Activated CD4-positive, alpha-beta T cell treated with anti-CD3 and anti-CD28 coated beads, Interleukin-2, amount 50 U/mL, for 24 hours (primary cell): ENCODE data around the gene KLHDC1.
"Not testable (repeated sequence)": the region's sequence is repeated elsewhere in the genome, so short reads cannot be mapped to it uniquely, and the experiment has no call there.

Experiments
- DNase-seq, 2 donors: peaks; one replicate each; pipeline ENCODE4 v3.0.0-alpha.2; 2020; ENCODE audit warnings: low read depth in 1 of 2, low spot score in 1 of 2

Gene KLHDC1, protein sequence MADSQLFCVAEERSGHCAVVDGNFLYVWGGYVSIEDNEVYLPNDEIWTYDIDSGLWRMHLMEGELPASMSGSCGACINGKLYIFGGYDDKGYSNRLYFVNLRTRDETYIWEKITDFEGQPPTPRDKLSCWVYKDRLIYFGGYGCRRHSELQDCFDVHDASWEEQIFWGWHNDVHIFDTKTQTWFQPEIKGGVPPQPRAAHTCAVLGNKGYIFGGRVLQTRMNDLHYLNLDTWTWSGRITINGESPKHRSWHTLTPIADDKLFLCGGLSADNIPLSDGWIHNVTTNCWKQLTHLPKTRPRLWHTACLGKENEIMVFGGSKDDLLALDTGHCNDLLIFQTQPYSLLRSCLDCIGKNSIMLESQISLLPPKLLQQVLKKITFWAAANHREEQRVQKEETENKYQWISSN

GRCh38 chr14:49692811-49693734 lies at the start of gene KLHDC1:
KLHDC1 (plus strand) TSS chr14:49693120; CDS start chr14:49693195, 75 bp downstream.
- peak; percentile 54 to 56 for DNase-seq

GRCh38 chr14:49653508-49653907 lies 39.4 kb upstream of the KLHDC1 start:
- DNase-seq = no peak

DNA sequence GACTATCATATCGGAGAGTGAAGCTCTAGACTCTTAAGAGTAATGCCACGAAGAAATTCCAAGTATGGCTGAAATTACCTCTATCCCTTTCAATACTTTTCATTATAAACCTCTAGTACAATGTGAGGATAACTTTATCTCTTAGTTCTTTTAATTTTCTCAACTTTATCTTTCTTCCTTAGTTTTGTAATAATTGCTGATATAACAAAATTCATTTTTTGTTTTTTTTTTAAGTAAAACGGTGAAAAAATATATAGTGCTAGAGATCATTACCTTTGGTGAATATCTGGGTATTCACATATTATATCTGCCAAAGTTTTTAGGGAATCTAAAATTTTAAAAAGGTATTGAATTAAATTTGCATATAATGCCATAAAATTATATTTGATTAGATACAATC lies 38.4 kb upstream of the KLHDC1 start:
- DNase-seq = no peak

GRCh38 chr14:49657500-49657899 lies 35.4 kb upstream of the KLHDC1 start:
- not testable (repeated sequence) for DNase-seq

- no peak for DNase-seq
Observed at GRCh38 chr14:49659526-49660455, 33.1 kb upstream of the KLHDC1 start.

DNA sequence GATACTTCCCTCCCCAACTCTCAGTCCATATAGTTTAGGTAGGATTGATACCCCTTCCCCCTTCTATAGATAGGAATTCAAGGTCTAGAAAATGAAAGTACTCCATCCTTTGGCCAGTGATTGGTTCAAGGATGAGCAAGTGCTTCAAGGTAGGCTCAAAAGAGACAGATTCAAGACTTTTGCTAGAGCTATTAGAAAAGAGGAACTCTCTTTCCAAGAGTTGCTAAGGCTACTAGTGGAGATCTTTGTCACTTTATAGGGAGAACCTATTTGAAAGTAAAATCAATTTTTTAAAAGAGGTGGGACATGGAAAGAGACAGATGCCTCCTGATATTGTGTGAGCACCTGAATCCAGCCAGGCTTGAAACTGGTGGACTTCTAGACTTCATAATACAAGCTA lies 22.4 kb upstream of the KLHDC1 start:
- no peak for DNase-seq

GRCh38 chr14:49673586-49673985 lies 19.3 kb upstream of the KLHDC1 start:
- no peak for DNase-seq

GRCh38 chr14:49677643-49678042 lies 15.3 kb upstream of the KLHDC1 start:
- no peak for DNase-seq

- no peak for DNase-seq
Observed at GRCh38 chr14:49679271-49679670, 13.6 kb upstream of the KLHDC1 start.

- DNase-seq = no peak
Observed at GRCh38 chr14:49686425-49686824, 6.5 kb upstream of the KLHDC1 start.

DNA sequence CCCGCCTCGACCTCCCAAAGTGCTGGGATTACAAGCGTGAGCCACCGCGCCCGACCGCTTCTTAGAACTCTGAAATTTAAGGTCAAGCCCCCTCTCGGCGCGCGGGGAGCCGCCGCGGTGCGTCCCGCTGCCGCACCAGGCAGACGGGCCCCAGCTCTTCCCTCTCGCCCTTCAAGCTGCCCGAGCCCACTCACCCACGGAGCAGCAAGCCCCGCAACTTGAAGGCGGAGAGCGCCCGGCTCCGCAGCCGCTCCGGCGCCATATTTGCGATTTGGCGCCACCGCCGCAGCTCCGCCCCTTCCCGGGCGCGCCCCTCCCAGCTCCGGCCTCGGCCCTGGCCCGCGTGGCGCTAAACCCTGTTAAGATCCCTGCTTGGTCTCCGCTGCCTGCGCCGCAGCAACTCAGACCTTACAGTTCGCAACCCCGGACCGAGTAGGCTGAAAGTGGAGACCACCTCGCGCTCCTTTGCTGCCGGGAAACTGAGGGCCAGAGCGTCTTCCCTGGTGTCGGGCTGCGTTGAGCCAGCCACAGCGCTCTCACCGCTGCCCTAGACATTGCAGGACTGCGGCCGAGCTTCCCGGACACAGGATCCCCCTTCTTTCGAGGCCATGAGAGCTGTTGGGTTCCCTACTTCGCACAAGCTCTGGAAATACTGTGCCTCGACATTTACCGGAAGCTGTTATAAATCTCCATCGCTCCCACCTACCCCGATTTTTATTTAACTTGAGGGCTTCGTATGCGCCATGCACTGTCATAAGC lies 4.8 kb upstream of the KLHDC1 start, which contains the start of gene POLE2:
Gene POLE2, minus strand, starts transcription at position 273 of the 759 bp plus-strand sequence. Its CDS starts 11 bp downstream, at position 262.
- peak; percentile 66 to 68 for DNase-seq

GRCh38 chr14:49688701-49689030 lies 4.3 kb upstream of the KLHDC1 start:
- no peak for DNase-seq

- no peak for DNase-seq
Observed at GRCh38 chr14:49691031-49691430, 1.9 kb upstream of the KLHDC1 start.

DNA sequence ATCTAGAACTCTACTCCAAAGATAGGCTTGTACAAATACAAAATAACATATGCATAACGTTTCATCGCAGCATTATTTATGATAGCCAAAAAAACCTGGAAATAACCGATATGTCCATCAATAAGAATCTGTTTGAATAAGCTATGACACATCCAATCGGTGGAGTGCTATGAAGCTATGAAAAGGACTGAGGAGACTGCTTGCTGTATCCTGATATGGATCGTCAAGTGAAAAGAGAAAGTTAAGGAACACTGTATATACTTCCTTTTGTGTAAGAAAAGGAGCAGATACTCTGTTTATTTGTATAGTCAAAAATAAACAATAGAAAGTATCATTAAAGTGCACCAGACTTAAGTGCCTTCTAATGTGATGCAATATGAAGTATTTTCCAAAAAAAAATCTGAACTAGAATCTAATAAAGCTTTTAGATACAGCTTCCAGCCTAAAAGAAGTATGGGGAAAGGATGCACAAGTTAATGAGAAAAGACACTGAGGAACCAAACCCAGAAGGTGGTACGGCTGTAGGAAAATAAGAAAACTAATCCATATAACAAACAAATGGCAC lies 645 bp upstream of the KLHDC1 start:
- no peak for DNase-seq

DNA sequence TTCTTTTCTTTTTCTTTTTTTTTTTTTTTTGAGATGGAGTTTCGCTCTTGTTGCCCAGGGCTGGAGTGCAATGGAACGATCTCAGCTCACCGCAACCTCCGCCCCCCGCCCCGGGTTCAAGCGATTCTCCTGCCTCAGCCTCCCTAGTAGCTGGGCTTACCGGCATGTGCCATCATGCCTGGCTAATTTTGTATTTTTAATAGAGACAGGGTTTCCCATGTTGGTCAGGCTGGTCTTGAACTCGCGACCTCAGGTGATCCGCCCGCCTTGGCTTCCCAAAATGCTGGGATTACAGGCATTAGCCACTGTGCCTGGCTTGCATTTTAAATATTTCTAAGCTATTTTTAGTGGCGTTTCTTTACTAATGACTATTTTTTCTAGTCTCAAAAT lies 810 bp downstream of the KLHDC1 start:
- not testable (repeated sequence) for DNase-seq

- no peak for DNase-seq
Observed at GRCh38 chr14:49702725-49703124, 9.8 kb downstream of the KLHDC1 start.

DNA sequence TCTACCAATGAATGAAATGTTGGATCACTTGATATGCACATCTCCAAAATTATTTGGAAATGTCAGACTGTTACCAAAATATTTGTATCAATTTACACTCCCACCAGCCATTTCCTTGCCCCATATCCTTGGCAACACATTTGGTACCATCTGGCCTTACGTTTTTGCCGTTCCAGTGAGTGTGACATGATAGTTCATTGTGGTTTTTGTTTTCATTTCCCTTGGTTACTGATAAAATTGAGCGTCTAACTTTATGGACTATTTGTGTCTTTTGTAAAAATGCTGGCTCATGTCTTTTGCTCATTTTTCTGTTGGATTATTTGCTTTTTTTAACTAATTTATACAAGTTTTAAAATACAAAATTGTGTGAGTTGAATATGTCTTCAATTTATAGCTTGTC lies 11.0 kb downstream of the KLHDC1 start:
- no peak for DNase-seq

DNA sequence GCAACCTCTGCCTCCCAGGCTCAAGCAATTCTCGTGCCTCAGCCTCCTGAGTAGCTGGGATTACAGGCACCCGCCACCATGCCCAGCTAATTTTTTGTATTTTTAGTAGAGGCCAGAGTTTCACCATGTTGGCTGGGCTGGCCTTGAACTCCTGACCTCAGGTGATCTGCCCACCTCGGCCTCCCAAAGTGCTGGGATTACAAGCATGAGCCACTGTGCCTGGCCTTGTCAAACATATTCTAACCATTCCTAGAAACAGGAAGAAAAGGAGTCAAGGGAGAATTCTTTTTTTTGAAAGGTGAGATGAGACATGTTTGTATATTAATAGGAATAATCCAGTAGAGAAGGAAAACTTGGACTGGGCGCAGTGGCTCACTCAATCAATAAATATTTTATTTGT lies 11.6 kb downstream of the KLHDC1 start:
- not testable (repeated sequence) for DNase-seq

DNA sequence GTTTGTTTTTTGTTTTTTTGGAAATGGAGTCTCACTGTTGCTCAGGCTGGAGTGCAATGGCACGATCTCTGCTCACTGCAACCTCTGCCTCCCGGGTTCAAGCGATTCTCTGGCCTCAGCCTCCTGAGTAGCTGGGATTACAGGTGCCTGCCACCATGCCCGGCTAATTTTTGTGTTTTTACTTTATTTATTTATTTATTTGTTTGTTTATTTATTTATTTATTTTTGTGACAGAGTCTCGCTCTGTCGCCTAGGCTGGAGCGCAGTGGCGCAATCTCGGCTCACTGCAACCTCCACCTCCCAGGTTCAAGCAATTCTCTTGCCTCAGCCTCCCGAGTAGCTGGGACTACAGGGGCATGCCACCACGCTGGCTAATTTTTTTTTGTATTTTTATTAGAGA lies 18.1 kb downstream of the KLHDC1 start:
- DNase-seq = not testable (repeated sequence)

DNA sequence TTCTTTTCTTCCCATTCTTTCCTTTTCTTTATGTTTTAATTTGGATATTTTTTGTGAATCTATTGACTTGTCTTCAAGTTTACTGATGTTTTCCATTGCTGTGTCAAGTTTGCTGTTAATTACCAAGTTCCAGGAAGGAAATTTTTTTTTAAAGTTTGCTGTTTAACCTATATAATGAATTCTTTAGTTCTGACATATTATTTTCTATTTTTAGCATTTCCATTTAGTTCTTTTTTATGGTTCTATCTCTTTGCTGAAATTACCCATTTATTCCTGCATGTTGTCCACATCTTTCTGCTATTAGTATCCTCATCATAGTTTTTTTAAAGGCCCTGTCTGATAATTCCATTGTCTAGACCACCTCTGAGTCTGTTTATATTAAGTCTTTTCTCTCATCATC lies 27.8 kb downstream of the KLHDC1 start:
- DNase-seq = no peak
